CD4-positive, CD25-positive, alpha-beta regulatory T cell (primary cell): Measurements from ENCODE around the gene ZNF592. TPM values are rescaled to one million over a fixed set of nuclear protein-coding genes. Genes with fewer than 3 reads are reported as not detected.

Experiments
- ATAC-seq, 2 donors: fragments of 150-1000 bp; cut with Tn5 transposase; one replicate each; pipeline ENCODE4 v1.10.0; 2021; ENCODE audit warnings: low read depth in 2 of 2, moderate number of reproducible peaks in 2 of 2, moderate library complexity in 1 of 2
- DNase-seq, 3 donors: peaks; one replicate each; pipeline versions ENCODE4 v3.0.0 to v3.0.0-alpha.2; 2012 to 2022; ENCODE audit warnings: mixed read lengths in 1 of 3
- H3K27ac ChIP-seq: one replicate; pipeline ENCODE4 v1.7.0; 2013; ENCODE audit warnings: mild to moderate bottlenecking, low read length; ENCODE audit not compliant: insufficient read depth, poor library complexity, severe bottlenecking
- H3K27me3 ChIP-seq: one replicate; pipeline ENCODE4 v1.7.0; 2013; ENCODE audit warnings: low read length; ENCODE audit not compliant: control insufficient read depth, insufficient read depth
- H3K36me3 ChIP-seq: one replicate; pipeline ENCODE4 v1.7.0; 2013; ENCODE audit warnings: mild to moderate bottlenecking, low read length, moderate library complexity; ENCODE audit not compliant: control insufficient read depth, insufficient read depth
- H3K4me1 ChIP-seq: 2 replicates; pipeline ENCODE4 v1.7.0; 2013; ENCODE audit warnings: mild to moderate bottlenecking, low read length; ENCODE audit not compliant: insufficient read depth, control insufficient read depth, poor library complexity, severe bottlenecking
- H3K4me3 ChIP-seq: one replicate; pipeline ENCODE4 v1.7.0; 2013; ENCODE audit warnings: low read depth, mild to moderate bottlenecking, low read length, moderate library complexity
- H3K9me3 ChIP-seq, 2 experiments: 1 replicate in 1 of 2; 2 replicates in 1 of 2; pipeline ENCODE4 v1.7.0; 2013; ENCODE audit warnings: low read length in 2 of 2, mild to moderate bottlenecking in 1 of 2, moderate library complexity in 1 of 2; ENCODE audit not compliant: control insufficient read depth in 2 of 2
- H3K27ac Mint-ChIP-seq, 3 donors: one replicate each; pipeline ENCODE4 v1.8.0; 2020 to 2022; ENCODE audit warnings: mild to moderate bottlenecking in 3 of 3, mixed read lengths in 3 of 3, moderate library complexity in 2 of 3
- H3K27me3 Mint-ChIP-seq: one replicate; pipeline ENCODE4 v1.8.0; 2022; ENCODE audit warnings: mild to moderate bottlenecking, mixed read lengths
- H3K36me3 Mint-ChIP-seq: one replicate; pipeline ENCODE4 v1.8.0; 2020; ENCODE audit warnings: mixed read lengths
- H3K4me1 Mint-ChIP-seq, 4 donors: one replicate each; pipeline ENCODE4 v1.8.0; 2020 to 2022; ENCODE audit warnings: mixed read lengths in 4 of 4, mild to moderate bottlenecking in 1 of 4
- H3K4me3 Mint-ChIP-seq, 4 donors: one replicate each; pipeline ENCODE4 v1.8.0; 2020 to 2022; ENCODE audit warnings: mild to moderate bottlenecking in 4 of 4, mixed read lengths in 4 of 4, moderate library complexity in 3 of 4
- H3K9me3 Mint-ChIP-seq, 7 donors: one replicate each; pipeline ENCODE4 v1.8.0; 2020 to 2022; ENCODE audit warnings: mixed read lengths in 7 of 7, mild to moderate bottlenecking in 3 of 7, moderate library complexity in 2 of 7
- polyA plus RNA-seq, 4 donors: library from polyadenylated mRNA; unstranded; fragments of 300-500 nt; fragmentation: Illumina TruSeq; gene quantifications; one replicate each; pipeline ENCODE4 v1.2.3, GENCODE V29; 2021
- total RNA-seq: library from RNA; stranded (reverse); gene quantifications from one replicate; pipeline ENCODE4 v1.2.3, GENCODE V29; 2022

ZNF592 gene
- total and polyA plus RNA-seq, 5 donors from 2014 or later = 3.8 to 39.8 (median 4.3) TPM

DNA sequence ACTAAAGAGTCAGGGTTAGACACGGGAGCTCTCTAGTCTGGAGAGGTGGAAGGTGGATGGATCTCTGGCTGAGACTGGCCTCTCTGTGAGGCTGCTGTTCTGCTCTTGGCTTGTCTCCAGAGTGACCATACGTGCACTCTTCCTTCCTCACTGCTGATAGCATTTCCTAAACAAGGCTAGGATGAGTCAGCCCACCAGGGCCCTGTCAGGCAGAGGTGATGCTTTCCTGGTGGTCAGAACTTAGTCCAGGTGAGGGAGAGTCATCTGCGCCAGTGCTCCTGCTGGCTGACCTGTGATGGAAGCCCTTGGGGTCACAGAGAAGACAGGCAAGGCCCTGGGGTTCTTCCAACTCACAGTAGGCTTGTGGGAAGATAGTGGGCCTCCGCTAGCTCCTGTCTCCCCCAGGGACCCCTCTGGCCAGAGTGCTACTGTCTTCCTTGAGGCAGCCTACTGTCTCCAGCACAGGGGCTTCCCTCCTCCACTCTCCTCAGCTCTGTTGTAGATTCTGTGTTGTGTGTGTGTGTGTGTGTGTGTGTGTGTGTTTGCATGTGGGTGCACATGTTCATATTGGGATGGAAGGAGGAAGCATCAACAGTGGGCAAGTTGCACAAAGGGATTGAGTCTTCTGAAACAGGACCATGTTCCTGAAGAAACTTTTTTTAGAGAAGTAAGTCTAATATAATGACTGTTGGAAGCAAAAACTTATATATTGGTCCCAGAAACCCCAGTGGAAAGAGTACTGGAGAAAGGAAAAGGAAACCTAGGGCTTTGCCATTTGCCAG lies 85.2 kb downstream of the ZNF592 start:
- H3K4me1 ChIP-seq = no peaks in the 10 kb centered on the region
- ATAC-seq = no peak
- no peak overlapping the region for H3K27ac ChIP-seq
- Mint-ChIP-seq H3K27ac (no peak overlapping the region), H3K36me3 (no peaks in the 10 kb centered on the region), H3K4me3 (no peak overlapping the region), H3K9me3 (no peaks in the 10 kb centered on the region), H3K27me3 (peaks cover 34% of the 10 kb centered on the region), H3K4me1 (no peaks in the 10 kb centered on the region)
- DNase-seq = no peak
- H3K4me3 ChIP-seq = no peak overlapping the region
- peaks cover 2% of the 10 kb centered on the region for H3K27me3 ChIP-seq
- no peaks in the 10 kb centered on the region for H3K36me3 ChIP-seq
- H3K9me3 ChIP-seq = no peaks in the 10 kb centered on the region

DNA sequence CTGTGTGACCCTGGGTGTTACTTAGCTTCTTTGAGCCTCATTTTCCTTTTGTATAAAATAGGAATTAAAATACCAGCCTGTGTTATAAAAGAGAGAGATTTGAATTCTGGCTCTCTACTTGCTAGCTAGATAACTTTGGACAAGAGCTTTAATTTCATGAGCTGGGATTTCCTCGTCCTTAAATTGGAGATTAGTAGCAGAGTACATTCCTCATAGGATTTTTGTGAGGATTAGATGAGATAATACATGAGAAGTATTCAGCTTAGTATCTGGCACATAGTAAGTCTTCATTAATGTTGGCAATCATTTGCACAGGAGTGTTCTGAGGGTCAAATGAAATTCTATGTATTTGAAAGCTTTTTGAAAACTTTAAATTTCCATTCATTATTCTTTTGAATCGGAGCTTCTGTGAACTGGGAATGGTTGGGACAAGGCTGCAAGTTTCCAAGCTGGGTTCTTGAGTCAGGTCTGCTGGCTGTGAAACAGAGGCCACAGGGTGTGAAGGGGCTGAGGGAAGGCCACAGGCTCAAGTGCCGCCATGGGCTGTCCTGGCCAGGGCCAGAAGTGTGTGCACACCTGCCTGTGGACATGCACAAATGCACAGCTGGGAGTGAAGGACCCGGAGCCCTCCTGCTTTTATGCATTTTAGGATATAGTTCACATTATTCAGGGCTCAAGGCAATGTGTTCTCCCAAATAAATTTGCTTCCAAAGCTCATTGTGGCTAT lies 86.0 kb downstream of the ZNF592 start:
- H3K4me3 ChIP-seq = no peak overlapping the region
- H3K27ac ChIP-seq = no peak overlapping the region
- no peak for ATAC-seq
- Mint-ChIP-seq H3K27ac (no peak overlapping the region), H3K4me1 (no peaks in the 10 kb centered on the region), H3K4me3 (no peak overlapping the region), H3K36me3 (no peaks in the 10 kb centered on the region), H3K9me3 (no peaks in the 10 kb centered on the region), H3K27me3 (peaks cover 34% of the 10 kb centered on the region)
- H3K36me3 ChIP-seq = no peaks in the 10 kb centered on the region
- no peaks in the 10 kb centered on the region for H3K4me1 ChIP-seq
- H3K27me3 ChIP-seq = peaks cover 2% of the 10 kb centered on the region
- H3K9me3 ChIP-seq = no peaks in the 10 kb centered on the region
- no peak for DNase-seq

DNA sequence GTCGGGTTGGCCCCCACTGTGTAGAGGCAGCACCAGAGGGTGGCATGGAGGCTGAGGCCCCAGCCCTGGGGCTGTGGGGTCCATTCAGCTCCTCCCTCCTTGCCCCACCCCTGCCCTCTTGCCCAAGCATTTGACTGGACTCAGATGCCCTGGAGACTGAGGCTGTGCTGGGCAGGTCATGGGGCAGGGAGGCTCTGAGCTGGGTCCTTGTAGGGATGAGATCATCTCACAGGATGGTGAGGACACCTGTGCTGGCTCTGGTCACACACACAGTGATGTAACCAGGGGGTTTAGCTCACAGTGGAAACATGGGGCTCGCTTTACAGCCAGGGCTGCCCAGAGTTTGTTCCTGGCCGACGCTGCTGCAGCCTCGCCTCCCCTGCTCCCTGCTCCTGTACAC lies 86.6 kb downstream of the ZNF592 start:
- H3K36me3 ChIP-seq = no peaks in the 10 kb centered on the region
- no peaks in the 10 kb centered on the region for H3K9me3 ChIP-seq
- H3K4me1 Mint-ChIP-seq = no peaks in the 10 kb centered on the region
- peaks cover 34% of the 10 kb centered on the region for H3K27me3 Mint-ChIP-seq
- no peak overlapping the region for H3K27ac ChIP-seq
- no peaks in the 10 kb centered on the region for H3K4me1 ChIP-seq
- H3K27ac Mint-ChIP-seq = no peak overlapping the region
- no peaks in the 10 kb centered on the region for H3K36me3 Mint-ChIP-seq
- H3K27me3 ChIP-seq = peaks cover 2% of the 10 kb centered on the region
- DNase-seq (no peak), ATAC-seq (no peak)
- no peak overlapping the region for H3K4me3 Mint-ChIP-seq
- H3K4me3 ChIP-seq = no peak overlapping the region
- H3K9me3 Mint-ChIP-seq = no peaks in the 10 kb centered on the region

DNA sequence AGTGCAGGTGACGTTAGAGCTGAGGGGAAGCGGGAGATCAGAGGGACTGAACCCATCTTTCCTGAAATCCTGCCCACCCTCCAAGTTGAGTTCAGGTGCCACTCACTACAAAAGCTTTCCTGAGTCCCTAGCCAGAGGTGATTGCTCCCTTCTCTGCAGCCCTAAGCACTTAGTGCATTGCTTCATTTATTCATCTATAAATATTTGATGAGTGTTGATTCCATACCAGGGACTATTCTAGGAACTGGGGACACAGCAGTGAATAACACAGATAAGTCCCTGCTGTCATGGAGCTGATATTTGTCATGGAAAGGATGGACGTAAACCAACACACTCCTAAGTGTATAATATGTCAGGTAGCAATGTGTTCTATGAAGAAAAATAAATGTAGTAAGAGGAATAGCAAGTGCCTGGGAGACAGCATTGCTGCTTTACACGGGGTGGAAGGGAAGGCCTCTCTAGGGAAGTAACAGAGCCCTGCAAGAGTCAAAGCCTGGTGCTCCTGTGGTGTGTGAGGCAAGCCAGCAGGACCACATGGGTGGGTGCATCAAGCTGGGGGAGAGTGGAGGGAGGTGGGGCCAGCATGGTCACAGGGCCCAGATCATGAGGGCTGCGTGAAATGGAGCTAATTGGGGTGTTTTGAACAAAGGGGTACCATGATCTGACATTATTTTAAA lies 87.4 kb downstream of the ZNF592 start:
- no peak for ATAC-seq
- Mint-ChIP-seq H3K27me3 (peaks cover 34% of the 10 kb centered on the region), H3K9me3 (no peaks in the 10 kb centered on the region), H3K36me3 (no peaks in the 10 kb centered on the region), H3K27ac (no peak overlapping the region), H3K4me1 (no peaks in the 10 kb centered on the region), H3K4me3 (no peak overlapping the region)
- Histone ChIP-seq H3K9me3 (no peaks in the 10 kb centered on the region), H3K4me1 (no peaks in the 10 kb centered on the region), H3K4me3 (no peak overlapping the region), H3K36me3 (no peaks in the 10 kb centered on the region), H3K27ac (no peak overlapping the region), H3K27me3 (peaks cover 2% of the 10 kb centered on the region)
- DNase-seq = no peak

DNA sequence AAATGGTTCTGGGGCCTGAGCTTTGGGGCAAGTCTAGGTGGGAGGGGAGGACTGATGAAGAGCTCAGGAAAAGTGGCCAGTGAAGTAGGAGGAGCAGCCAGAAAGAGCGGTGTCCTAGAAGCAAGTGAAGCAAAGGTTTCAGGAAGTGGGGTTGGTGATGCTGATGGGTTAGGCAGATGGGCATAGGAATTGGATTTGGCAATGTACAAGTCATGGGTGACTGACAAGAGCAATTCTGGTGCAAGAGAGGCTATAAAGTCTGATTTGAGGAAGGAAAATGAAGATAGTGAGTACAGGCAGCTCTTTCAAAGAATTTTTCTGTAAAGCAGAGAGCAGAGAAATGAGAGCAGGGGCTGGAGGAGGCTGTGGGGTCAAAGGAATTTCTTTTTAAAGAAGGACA lies 88.5 kb downstream of the ZNF592 start:
- Histone ChIP-seq H3K36me3 (no peaks in the 10 kb centered on the region), H3K27me3 (peaks cover 2% of the 10 kb centered on the region), H3K27ac (no peak overlapping the region), H3K4me3 (no peak overlapping the region), H3K4me1 (no peaks in the 10 kb centered on the region), H3K9me3 (no peaks in the 10 kb centered on the region)
- no peaks in the 10 kb centered on the region for H3K9me3 Mint-ChIP-seq
- peaks cover 31% of the 10 kb centered on the region for H3K27me3 Mint-ChIP-seq
- no peak for ATAC-seq
- no peak overlapping the region for H3K4me3 Mint-ChIP-seq
- no peaks in the 10 kb centered on the region for H3K36me3 Mint-ChIP-seq
- no peak for DNase-seq
- H3K4me1 Mint-ChIP-seq = no peaks in the 10 kb centered on the region
- H3K27ac Mint-ChIP-seq = no peak overlapping the region

DNA sequence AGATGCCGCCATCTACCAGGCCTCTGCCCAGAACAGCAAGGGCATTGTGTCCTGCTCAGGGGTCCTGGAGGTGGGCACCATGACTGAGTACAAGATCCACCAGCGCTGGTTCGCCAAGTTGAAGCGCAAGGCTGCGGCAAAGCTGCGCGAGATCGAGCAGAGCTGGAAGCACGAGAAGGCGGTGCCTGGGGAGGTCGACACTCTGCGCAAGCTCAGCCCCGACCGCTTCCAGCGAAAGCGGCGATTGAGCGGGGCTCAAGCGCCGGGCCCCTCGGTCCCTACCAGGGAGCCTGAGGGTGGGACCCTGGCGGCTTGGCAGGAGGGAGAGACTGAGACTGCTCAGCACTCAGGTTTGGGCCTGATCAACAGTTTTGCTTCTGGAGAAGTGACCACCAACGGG lies 91.3 kb downstream of the ZNF592 start:
- DNase-seq (no peak), ATAC-seq (no peak)
- H3K36me3 Mint-ChIP-seq = no peaks in the 10 kb centered on the region
- no peaks in the 10 kb centered on the region for H3K4me1 ChIP-seq
- H3K27ac ChIP-seq = no peak overlapping the region
- no peaks in the 10 kb centered on the region for H3K36me3 ChIP-seq
- no peak overlapping the region for H3K27ac Mint-ChIP-seq
- H3K27me3 ChIP-seq = no peaks in the 10 kb centered on the region
- H3K4me3 Mint-ChIP-seq = no peak overlapping the region
- peaks cover 14% of the 10 kb centered on the region for H3K27me3 Mint-ChIP-seq
- no peak overlapping the region for H3K4me3 ChIP-seq
- peaks cover 0 to 2% (median 0%) of the 10 kb centered on the region in 7 donors for H3K9me3 Mint-ChIP-seq
- H3K9me3 ChIP-seq = no peaks in the 10 kb centered on the region
- H3K4me1 Mint-ChIP-seq = no peaks in the 10 kb centered on the region

DNA sequence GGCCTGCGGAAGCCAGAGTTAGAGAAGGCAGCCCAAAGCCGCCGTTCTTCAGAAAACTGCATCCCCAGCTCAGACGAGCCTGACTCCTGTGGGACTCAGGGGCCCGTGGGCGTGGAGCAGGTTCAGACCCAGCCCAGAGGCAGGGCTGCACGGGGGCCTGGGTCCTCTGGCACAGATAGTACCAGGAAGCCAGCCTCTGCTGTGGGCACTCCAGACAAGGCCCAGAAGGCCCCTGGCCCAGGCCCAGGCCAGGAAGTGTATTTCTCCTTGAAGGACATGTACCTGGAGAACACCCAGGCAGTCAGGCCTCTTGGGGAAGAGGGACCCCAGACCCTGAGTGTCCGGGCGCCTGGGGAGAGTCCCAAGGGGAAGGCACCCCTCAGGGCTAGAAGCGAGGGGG lies 91.9 kb downstream of the ZNF592 start:
- Mint-ChIP-seq H3K27ac (no peak overlapping the region), H3K9me3 (peaks cover 0 to 2% (median 0%) of the 10 kb centered on the region in 7 donors), H3K4me3 (no peak overlapping the region), H3K4me1 (no peaks in the 10 kb centered on the region), H3K36me3 (no peaks in the 10 kb centered on the region), H3K27me3 (peaks cover 14% of the 10 kb centered on the region)
- ATAC-seq (no peak), DNase-seq (no peak)
- Histone ChIP-seq H3K36me3 (no peaks in the 10 kb centered on the region), H3K27ac (no peak overlapping the region), H3K9me3 (no peaks in the 10 kb centered on the region), H3K4me1 (no peaks in the 10 kb centered on the region), H3K27me3 (no peaks in the 10 kb centered on the region), H3K4me3 (no peak overlapping the region)
